SW480 (cell line): ENCODE measurements around the gene ZNF789.
A peak's percentile ranks its signal among the peaks of the same experiment; 100 is the strongest.
"Not testable (repeated sequence)": the region's sequence is repeated elsewhere in the genome, so short reads cannot be mapped to it uniquely, and the experiment has no call there.

Source experiments
- DNase-seq: peaks from one replicate; pipeline ENCODE4 v3.0.0-alpha.2; 2016; ENCODE audit warnings: low spot score

ZNF789 gene

GRCh38 chr7:99472561-99473314, at the start of gene ZNF789:
ZNF789 (plus strand) TSS chr7:99472890; CDS start chr7:99476457, 3,567 bp downstream.
- DNase-seq, result peak; percentile 99

DNA sequence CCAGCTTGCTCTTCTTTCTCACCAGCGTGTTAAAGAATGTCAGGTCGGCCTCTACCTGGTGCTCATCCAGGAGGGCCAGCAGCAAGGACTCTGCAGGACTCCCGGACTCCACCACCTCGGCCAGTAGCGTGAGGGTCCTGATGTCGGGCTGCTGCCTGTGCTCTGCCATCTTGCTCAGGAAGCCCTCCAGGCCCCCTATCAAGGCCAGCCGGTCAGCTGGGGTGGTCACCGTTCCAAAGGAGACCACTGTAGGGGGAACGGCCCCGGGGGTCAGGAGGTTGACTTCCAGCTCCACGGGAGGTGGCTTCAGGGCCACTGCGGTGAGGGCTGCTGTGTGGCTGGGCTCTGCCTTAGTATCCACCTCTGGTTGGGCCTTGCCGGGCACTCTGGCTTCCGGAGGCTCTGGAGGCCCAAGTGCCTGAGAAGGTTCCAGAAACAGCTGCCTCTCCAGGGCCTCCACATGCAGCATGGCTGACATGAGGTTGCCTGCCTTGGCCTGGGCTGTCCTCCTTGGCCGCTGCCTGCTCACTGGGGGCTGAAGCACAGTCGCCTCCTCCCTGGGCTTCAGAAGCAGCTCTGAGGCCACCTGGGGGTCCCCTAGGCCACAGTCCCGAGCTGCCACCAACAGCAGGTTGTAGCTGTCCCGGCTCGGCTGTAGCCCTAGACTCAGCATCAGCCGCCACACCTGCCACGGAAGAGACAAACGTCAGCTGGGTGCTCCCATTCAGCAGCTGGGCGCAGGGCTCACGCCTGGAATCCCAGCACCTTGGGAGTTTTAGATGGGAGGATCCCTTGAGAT, 47.6 kb upstream of the ZNF789 start:
- no peak for DNase-seq

GRCh38 chr7:99428972-99429566, 43.6 kb upstream of the ZNF789 start:
- DNase-seq, result no peak

DNA sequence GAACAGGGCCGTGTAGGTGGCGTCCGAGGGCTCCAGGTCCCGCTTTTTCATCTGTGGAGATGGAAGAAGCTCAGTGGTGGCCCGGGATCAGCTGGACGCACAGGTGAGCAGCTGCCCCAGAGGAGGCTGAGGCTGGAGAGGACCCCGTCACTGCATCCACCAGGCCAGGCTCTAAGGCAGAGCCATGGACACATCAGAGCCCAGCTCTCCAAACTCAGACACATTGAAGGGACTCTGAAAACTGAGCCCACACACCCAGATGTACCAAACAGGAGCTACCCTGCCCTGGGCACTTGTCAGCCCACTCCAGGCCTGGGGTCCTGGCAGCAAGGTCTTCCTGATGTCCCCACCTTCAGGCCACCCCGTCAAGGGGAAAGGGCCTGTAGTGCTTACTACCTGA, 42.9 kb upstream of the ZNF789 start:
- DNase-seq, result no peak

GRCh38 chr7:99431756-99432540, 40.7 kb upstream of the ZNF789 start:
- not testable (repeated sequence) for DNase-seq

- DNase-seq, result no peak
Observed at GRCh38 chr7:99433158-99433557, 39.5 kb upstream of the ZNF789 start.

GRCh38 chr7:99437946-99438572, 34.6 kb upstream of the ZNF789 start:
- no peak for DNase-seq

GRCh38 chr7:99438573-99439480, 33.9 kb upstream of the ZNF789 start, which contains the start of the genes CPSF4 and PTCD1:
CPSF4 (plus strand) TSS chr7:99438943; CDS start chr7:99439083, 140 bp downstream.
PTCD1 (minus strand) TSS chr7:99438798; CDS start chr7:99435242, 3,556 bp downstream.
- peak; percentile 99 for DNase-seq

DNA sequence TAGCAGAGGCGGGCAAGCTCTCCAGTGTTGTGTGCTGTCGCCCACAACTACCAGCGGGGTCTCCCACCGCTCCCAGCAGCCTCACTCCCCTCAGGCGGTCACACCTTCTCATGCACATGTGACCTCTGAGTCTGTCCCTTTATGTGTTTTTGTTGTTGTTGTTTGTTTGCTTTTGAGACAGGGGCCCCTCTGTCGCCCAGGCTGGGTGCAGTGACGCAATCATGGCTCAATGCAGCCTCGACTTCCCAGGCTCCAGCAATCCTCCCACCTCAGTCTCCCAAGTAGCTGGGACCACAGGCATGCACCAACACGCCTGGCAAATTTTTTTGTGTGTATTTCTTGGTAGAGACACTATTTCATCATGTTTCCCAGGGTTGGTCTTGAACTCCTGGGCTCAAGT, 32.5 kb upstream of the ZNF789 start:
- no peak for DNase-seq

DNA sequence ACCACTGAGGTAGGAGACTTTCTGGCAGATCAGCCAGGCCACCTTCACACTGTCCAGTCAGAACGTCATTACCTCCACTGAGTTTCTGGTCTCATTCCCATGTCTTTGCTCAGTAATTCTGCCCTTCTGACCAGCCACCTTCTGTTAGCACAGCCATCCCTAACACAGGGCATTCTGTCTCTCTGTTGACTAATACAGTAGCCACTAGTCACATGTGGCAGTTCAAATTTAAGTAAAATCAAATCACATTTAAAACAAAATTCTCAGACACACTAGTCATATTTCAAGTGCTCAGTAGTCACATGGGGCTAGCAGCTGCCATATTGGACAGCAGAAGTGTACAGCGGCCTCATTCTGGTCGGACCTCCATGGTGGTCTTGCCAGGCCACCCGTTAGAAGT, 26.6 kb upstream of the ZNF789 start:
- no peak for DNase-seq

- DNase-seq, result no peak
Observed at GRCh38 chr7:99447943-99448342, 24.7 kb upstream of the ZNF789 start.

DNA sequence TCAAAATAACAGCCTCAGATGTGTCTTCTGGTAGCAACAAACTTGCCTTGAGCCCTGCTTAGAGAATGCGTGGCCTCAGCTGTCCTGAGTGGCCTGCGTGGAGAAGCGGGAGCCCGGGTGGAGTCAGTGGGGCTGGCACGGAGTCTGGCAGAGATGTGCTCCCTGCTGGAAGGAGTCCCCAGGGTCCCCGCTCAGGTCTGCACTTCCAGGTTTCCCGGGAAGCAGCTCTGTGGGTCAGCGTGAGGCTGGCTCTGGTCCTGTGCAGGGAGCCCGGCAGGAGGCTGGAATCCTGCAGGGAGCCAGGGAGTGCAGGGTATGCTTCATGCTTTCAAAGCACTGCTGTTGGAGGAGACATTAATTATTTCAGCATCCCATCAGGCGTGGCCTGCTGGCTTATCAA, 23.8 kb upstream of the ZNF789 start:
- no peak for DNase-seq

DNA sequence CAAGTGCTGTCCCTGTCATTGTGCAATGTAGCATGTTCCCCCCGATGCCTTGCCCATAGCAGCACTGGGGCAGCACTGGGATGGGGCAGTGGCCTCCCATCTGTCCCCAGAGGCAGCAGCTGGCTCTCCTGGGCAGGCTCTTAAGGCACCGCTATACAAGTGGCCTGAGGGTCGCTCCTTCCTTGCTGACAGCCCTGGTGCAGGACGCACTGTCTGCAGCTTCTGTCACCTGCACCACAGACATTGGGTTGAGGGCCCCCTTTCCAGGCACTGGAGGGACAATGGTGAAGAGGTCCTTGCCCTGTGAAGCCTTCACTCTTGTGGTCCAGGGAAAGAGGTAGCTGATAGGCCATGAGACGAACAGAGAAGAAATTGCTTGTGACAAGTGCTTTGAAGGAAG, 23.4 kb upstream of the ZNF789 start:
- DNase-seq, result no peak

GRCh38 chr7:99451936-99452335, 20.8 kb upstream of the ZNF789 start:
- DNase-seq, result no peak

- no peak for DNase-seq
Observed at GRCh38 chr7:99452541-99452940, 20.1 kb upstream of the ZNF789 start.

- DNase-seq, result no peak
Observed at GRCh38 chr7:99453105-99453504, 19.6 kb upstream of the ZNF789 start.

GRCh38 chr7:99455874-99456273, 16.8 kb upstream of the ZNF789 start:
- no peak for DNase-seq

DNA sequence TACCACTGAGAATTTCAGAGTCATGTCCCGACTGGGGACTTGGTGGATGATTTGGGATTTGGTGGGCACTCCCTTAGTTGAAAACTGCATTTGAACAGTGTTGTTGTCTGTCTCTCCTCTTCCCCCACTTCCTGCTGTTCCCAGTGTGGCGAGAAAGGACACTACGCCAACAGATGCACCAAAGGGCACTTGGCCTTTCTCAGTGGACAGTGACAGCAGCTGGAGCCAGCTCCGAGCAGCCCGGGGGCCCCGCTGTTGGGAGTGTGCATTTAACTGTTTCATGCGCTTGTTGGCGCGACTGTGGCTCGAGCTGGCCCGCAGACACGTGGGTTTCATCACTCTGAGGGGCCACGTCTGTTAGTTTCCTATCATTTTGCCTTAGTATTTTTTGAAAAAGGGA, 16.4 kb upstream of the ZNF789 start:
- no peak for DNase-seq

- DNase-seq, result no peak
Observed at GRCh38 chr7:99457050-99457649, 15.5 kb upstream of the ZNF789 start.
